Small intestine (tissue), 7 donors: ENCODE results near the gene GUCY1B1. TPM values are rescaled to one million over a fixed set of nuclear protein-coding genes. Genes with fewer than 3 reads are reported as not detected.
A peak's percentile ranks its signal among the peaks of the same experiment; 100 is the strongest.

ENCODE experiments used
- DNase-seq, 2 donors: peaks; one replicate each; pipeline versions ENCODE4 v3.0.0 to v3.0.0-alpha.2; 2013
- FAIRE-seq: peaks from 2 replicates; lab custom pipeline; 2012; peaks lifted over from hg19 to GRCh38; lab: Jason Lieb, UNC
- H3K27ac ChIP-seq, 3 donors: one replicate each; pipeline ENCODE4 v1.5.1; 2013; ENCODE audit warnings: low read length in 2 of 3, mild to moderate bottlenecking in 2 of 3, control low read depth in 1 of 3, inconsistent platforms in 1 of 3, low read depth in 1 of 3, moderate library complexity in 1 of 3
- H3K27me3 ChIP-seq, 3 donors: one replicate each; pipeline ENCODE4 v1.6.1; 2013; ENCODE audit warnings: low read length in 3 of 3, inconsistent platforms in 1 of 3; ENCODE audit not compliant: control insufficient read depth in 3 of 3, insufficient read depth in 3 of 3
- H3K36me3 ChIP-seq, 3 donors: one replicate each; pipeline ENCODE4 v1.6.1; 2013; ENCODE audit warnings: low read length in 3 of 3, inconsistent platforms in 1 of 3, low read depth in 1 of 3, mild to moderate bottlenecking in 1 of 3, moderate library complexity in 1 of 3; ENCODE audit not compliant: control insufficient read depth in 3 of 3, insufficient read depth in 2 of 3
- H3K4me1 ChIP-seq, 3 donors: one replicate each; pipeline ENCODE4 v1.6.1; 2013; ENCODE audit warnings: low read length in 2 of 3, inconsistent platforms in 1 of 3, low read depth in 1 of 3, mild to moderate bottlenecking in 1 of 3, moderate library complexity in 1 of 3; ENCODE audit not compliant: control insufficient read depth in 3 of 3, insufficient read depth in 2 of 3
- H3K4me3 ChIP-seq, 3 donors: one replicate each; pipeline ENCODE4 v1.5.1; 2013; ENCODE audit warnings: low read length in 3 of 3, control low read depth in 1 of 3, inconsistent platforms in 1 of 3, low read depth in 1 of 3, mild to moderate bottlenecking in 1 of 3, moderate library complexity in 1 of 3
- H3K9me3 ChIP-seq, 2 donors: one replicate each; pipeline ENCODE4 v1.6.1; 2013; ENCODE audit warnings: low read depth in 1 of 2, low read length in 1 of 2; ENCODE audit not compliant: control insufficient read depth in 2 of 2, insufficient read depth in 1 of 2
- WGBS, 3 donors: extraction: QIAGEN DNeasy Blood & Tissue Kit; methylation state at CpG; one replicate each; pipeline ENCODE4 v1.1.7; 2013; 5-methylcytosine and 5-hydroxymethylcytosine counted together
- polyA plus RNA-seq, 4 donors: library from polyadenylated mRNA; stranded (reverse) in 3 of 4; unstranded in 1 of 4; fragments of 200-250 nt in 3 of 4; fragments of 120-200 nt in 1 of 4; gene quantifications; one replicate each; pipeline versions ENCODE4 v1.2.1 to v1.2.3, GENCODE V29; 2013
- donor health status: healthy with polysubstance abuse.
- donor health status: control.
- donor health status: control.
- donor health status: Bipolar disorder and iron deficiency.
- donor health status: healthy.

The GUCY1B1 gene
- polyA plus RNA-seq, 4 donors: 0.67 to 8.1 (median 3.2) TPM

GRCh38 chr4:155724731-155725130, 34.1 kb upstream of the GUCY1B1 start:
- no peak for FAIRE-seq
- 68 to 76% (median 73%) methylated on average over 3 of the region's 3 CpGs for WGBS, 3 donors
- H3K9me3 ChIP-seq: no peaks in the 10 kb centered on the region
- H3K36me3 ChIP-seq: peaks cover 0 to 5% (median 0%) of the 10 kb centered on the region in 3 donors
- H3K4me1 ChIP-seq: peaks cover 0 to 7% (median 0%) of the 10 kb centered on the region in 3 donors
- no peak for DNase-seq
- no peak overlapping the region for H3K27ac ChIP-seq
- no peak overlapping the region for H3K4me3 ChIP-seq
- no peaks in the 10 kb centered on the region for H3K27me3 ChIP-seq

GRCh38 chr4:155734065-155734464, 24.8 kb upstream of the GUCY1B1 start:
- Histone ChIP-seq H3K4me1 (no peaks in the 10 kb centered on the region), H3K4me3 (no peak overlapping the region), H3K36me3 (no peaks in the 10 kb centered on the region), H3K27ac (no peak overlapping the region), H3K27me3 (no peaks in the 10 kb centered on the region), H3K9me3 (no peaks in the 10 kb centered on the region)
- DNase-seq: no peak
- FAIRE-seq: no peak
- WGBS, 3 donors: 57 to 84% (median 73%) methylated on average over 3 of the region's 3 CpGs

GRCh38 chr4:155734951-155735350, 23.9 kb upstream of the GUCY1B1 start:
- H3K27me3 ChIP-seq: no peaks in the 10 kb centered on the region
- FAIRE-seq: no peak
- DNase-seq: no peak
- H3K27ac ChIP-seq: no peak overlapping the region
- H3K4me1 ChIP-seq: no peaks in the 10 kb centered on the region
- no peaks in the 10 kb centered on the region for H3K36me3 ChIP-seq
- H3K4me3 ChIP-seq: no peak overlapping the region
- WGBS, 3 donors: 81 to 92% (median 85%) methylated on average over 1 of the region's 1 CpG
- no peaks in the 10 kb centered on the region for H3K9me3 ChIP-seq

- no peaks in the 10 kb centered on the region for H3K9me3 ChIP-seq
- FAIRE-seq: no peak
- no peaks in the 10 kb centered on the region for H3K4me1 ChIP-seq
- DNase-seq: no peak
- no peaks in the 10 kb centered on the region for H3K36me3 ChIP-seq
- H3K4me3 ChIP-seq: no peak overlapping the region
- H3K27me3 ChIP-seq: no peaks in the 10 kb centered on the region
- no peak overlapping the region for H3K27ac ChIP-seq
These were observed 23.3 kb upstream of the GUCY1B1 start for GRCh38 chr4:155735496-155735895.

GRCh38 chr4:155738548-155738947, 20.3 kb upstream of the GUCY1B1 start:
- H3K36me3 ChIP-seq: no peaks in the 10 kb centered on the region
- no peak overlapping the region for H3K27ac ChIP-seq
- no peak overlapping the region for H3K4me3 ChIP-seq
- 86 to 95% (median 89%) methylated on average over 2 of the region's 2 CpGs for WGBS, 3 donors
- no peaks in the 10 kb centered on the region for H3K9me3 ChIP-seq
- no peak for DNase-seq
- no peaks in the 10 kb centered on the region for H3K27me3 ChIP-seq
- no peak for FAIRE-seq
- no peaks in the 10 kb centered on the region for H3K4me1 ChIP-seq

GRCh38 chr4:155741546-155741945, 17.3 kb upstream of the GUCY1B1 start:
- no peak overlapping the region for H3K4me3 ChIP-seq
- H3K27ac ChIP-seq: no peak overlapping the region
- WGBS, 3 donors: 91 to 97% (median 92%) methylated on average over 1 of the region's 1 CpG
- H3K9me3 ChIP-seq: no peaks in the 10 kb centered on the region
- H3K36me3 ChIP-seq: no peaks in the 10 kb centered on the region
- DNase-seq (no peak), FAIRE-seq (no peak)
- peaks cover 0 to 2% (median 0%) of the 10 kb centered on the region in 3 donors for H3K4me1 ChIP-seq
- no peaks in the 10 kb centered on the region for H3K27me3 ChIP-seq

- DNase-seq (no peak), FAIRE-seq (no peak)
- no peaks in the 10 kb centered on the region for H3K36me3 ChIP-seq
- no peaks in the 10 kb centered on the region for H3K27me3 ChIP-seq
- no peaks in the 10 kb centered on the region for H3K9me3 ChIP-seq
- no peak overlapping the region for H3K27ac ChIP-seq
- H3K4me1 ChIP-seq: peaks cover 0 to 2% (median 0%) of the 10 kb centered on the region in 3 donors
- H3K4me3 ChIP-seq: no peak overlapping the region
- 82 to 94% (median 83%) methylated on average over 3 of the region's 3 CpGs for WGBS, 3 donors
These were observed 16.4 kb upstream of the GUCY1B1 start for GRCh38 chr4:155742310-155743015.

- Histone ChIP-seq H3K4me3 (no peak overlapping the region), H3K4me1 (peaks cover 0 to 2% (median 0%) of the 10 kb centered on the region in 3 donors), H3K9me3 (no peaks in the 10 kb centered on the region), H3K27me3 (no peaks in the 10 kb centered on the region), H3K36me3 (no peaks in the 10 kb centered on the region), H3K27ac (peak overlapping the region in 1 of 3 donors; percentile 23)
- FAIRE-seq (no peak), DNase-seq (peak in 1 of 2 donors; percentile 32)
- WGBS, 3 donors: 68 to 70% (median 70%) methylated on average over 5 of the region's 5 CpGs
These were observed 12.8 kb upstream of the GUCY1B1 start for GRCh38 chr4:155745984-155746383.

GRCh38 chr4:155748039-155748438, 10.8 kb upstream of the GUCY1B1 start:
- 86 to 90% (median 86%) methylated on average over 2 of the region's 2 CpGs for WGBS, 3 donors
- FAIRE-seq (no peak), DNase-seq (no peak)
- H3K9me3 ChIP-seq: no peaks in the 10 kb centered on the region
- no peak overlapping the region for H3K27ac ChIP-seq
- H3K36me3 ChIP-seq: no peaks in the 10 kb centered on the region
- H3K4me1 ChIP-seq: peaks cover 0 to 2% (median 0%) of the 10 kb centered on the region in 3 donors
- no peak overlapping the region for H3K4me3 ChIP-seq
- no peaks in the 10 kb centered on the region for H3K27me3 ChIP-seq
